ENCODE results near the gene DDX43.

DDX43 gene

DNA sequence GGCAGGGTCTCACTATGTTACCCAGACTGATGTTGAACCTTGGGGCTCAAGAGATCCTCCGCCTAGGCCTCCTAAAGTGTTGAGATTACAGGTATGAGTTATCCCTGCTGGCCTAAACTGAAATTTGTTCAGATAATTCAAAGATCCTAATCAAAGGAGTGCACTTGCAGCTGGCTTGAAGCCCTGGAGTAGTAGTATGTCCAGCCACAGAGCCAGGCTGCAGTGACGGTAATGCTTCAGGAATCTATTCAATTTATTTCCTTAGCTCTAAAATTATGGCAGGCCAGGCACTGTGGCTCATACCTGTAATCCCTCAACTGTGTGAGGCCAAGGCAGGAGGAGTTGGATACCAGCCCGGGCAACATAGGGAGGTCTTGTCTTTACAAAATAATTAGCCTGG is 1.4 kb upstream of the DDX43 start:
- no peaks in the 10 kb centered on the region for H3K9me3 ChIP-seq (ENCODE audit: severe bottlenecking)
- H3K36me3 ChIP-seq: no peaks in the 10 kb centered on the region
- DNase-seq: no peak
- TF ChIP-seq, protein P1, sequence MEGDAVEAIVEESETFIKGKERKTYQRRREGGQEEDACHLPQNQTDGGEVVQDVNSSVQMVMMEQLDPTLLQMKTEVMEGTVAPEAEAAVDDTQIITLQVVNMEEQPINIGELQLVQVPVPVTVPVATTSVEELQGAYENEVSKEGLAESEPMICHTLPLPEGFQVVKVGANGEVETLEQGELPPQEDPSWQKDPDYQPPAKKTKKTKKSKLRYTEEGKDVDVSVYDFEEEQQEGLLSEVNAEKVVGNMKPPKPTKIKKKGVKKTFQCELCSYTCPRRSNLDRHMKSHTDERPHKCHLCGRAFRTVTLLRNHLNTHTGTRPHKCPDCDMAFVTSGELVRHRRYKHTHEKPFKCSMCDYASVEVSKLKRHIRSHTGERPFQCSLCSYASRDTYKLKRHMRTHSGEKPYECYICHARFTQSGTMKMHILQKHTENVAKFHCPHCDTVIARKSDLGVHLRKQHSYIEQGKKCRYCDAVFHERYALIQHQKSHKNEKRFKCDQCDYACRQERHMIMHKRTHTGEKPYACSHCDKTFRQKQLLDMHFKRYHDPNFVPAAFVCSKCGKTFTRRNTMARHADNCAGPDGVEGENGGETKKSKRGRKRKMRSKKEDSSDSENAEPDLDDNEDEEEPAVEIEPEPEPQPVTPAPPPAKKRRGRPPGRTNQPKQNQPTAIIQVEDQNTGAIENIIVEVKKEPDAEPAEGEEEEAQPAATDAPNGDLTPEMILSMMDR (IDR thresholded peaks at IDR 0.05; ENCODE audit: low read depth, low read length): no peak
- H3K27ac ChIP-seq: no peak overlapping the region
- H3K4me3 ChIP-seq (ENCODE audit: low read depth, low read length): no peak overlapping the region
- H3K27me3 ChIP-seq (ENCODE audit: insufficient read depth, low read depth, severe bottlenecking): no peaks in the 10 kb centered on the region

DNA sequence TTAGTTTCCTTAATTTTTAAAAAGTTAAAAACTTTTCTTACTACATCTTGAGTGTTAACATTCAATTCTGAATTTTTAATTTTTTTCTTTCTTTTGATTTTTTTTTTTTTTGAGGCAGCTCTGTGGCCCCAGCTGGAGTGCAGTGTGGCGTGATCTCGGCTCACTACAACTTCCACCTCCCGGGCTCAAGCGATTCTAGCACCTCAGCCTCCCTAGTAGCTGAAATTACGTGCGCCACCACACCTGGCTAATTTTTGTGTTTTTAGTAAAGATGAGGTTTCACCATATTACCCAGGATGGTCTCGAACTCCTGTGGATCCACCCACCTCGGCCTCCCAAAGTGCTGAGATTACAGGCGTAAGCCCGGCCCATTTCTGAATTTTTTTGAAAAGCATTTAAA is 1.2 kb downstream of the DDX43 start:
- TF ChIP-seq, protein P1 (IDR thresholded peaks at IDR 0.05; ENCODE audit: low read depth, low read length): no peak
- H3K27ac ChIP-seq: no peak overlapping the region
- no peak overlapping the region for H3K4me3 ChIP-seq (ENCODE audit: low read depth, low read length)

DNA sequence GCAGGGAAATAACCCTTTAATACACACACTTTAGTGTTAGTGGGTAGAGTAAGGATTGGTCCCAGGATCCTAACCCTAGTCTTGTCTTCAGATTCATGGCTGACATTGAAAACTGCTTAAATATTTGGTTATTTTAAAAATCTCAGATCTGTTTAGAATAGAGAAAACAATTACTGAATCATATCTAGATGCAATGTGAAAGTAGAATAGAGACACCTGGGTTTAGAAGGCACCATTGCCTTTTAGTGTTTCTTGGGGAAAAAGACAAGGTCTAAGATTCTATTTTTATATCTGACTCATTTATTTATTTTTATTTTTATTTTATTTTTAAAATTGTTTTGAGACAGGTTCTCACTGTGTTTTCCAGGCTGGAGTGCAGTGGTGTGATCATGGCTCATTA is 6.0 kb downstream of the DDX43 start:
- no peak for DNase-seq
- no peaks in the 10 kb centered on the region for H3K36me3 ChIP-seq
- H3K9me3 ChIP-seq (ENCODE audit: severe bottlenecking): no peaks in the 10 kb centered on the region
- H3K27ac ChIP-seq: no peak overlapping the region
- no peak overlapping the region for H3K4me3 ChIP-seq (ENCODE audit: low read depth, low read length)
- no peaks in the 10 kb centered on the region for H3K27me3 ChIP-seq (ENCODE audit: insufficient read depth, low read depth, severe bottlenecking)
- TF ChIP-seq, protein P1 (IDR thresholded peaks at IDR 0.05; ENCODE audit: low read depth, low read length): no peak

More for the DNA sequence above, 1.2 kb downstream of the DDX43 start:
- H3K27me3 ChIP-seq (ENCODE audit: insufficient read depth, low read depth, severe bottlenecking): no peaks in the 10 kb centered on the region
- no peaks in the 10 kb centered on the region for H3K9me3 ChIP-seq (ENCODE audit: severe bottlenecking)
- DNase-seq: no peak
- H3K36me3 ChIP-seq: no peaks in the 10 kb centered on the region

DNA sequence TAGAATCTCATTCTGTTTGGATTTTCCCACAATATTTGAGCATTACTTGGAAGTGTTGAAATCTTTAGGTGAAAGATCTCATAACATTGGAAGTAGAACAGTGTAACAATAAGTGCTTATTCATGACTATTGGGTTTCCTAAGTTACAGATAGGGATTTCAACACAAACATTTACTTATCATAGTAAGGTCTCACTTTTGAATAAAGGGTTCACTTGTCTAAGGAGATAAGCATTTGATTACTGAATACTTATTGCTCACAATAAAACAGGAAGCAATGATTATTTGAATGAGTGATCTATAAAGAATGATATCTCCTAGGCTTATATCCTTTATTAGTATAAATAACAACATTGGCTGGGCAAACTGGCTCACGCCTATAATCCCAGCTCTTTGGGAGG is 14.8 kb downstream of the DDX43 start:
- Histone ChIP-seq H3K27me3 (ENCODE audit: insufficient read depth, low read depth, severe bottlenecking) (no peaks in the 10 kb centered on the region), H3K36me3 (no peaks in the 10 kb centered on the region), H3K27ac (no peak overlapping the region), H3K4me3 (ENCODE audit: low read depth, low read length) (no peak overlapping the region), H3K9me3 (ENCODE audit: severe bottlenecking) (no peaks in the 10 kb centered on the region)
- no peak for DNase-seq
- TF ChIP-seq, protein P1 (IDR thresholded peaks at IDR 0.05; ENCODE audit: low read depth, low read length): no peak

DNA sequence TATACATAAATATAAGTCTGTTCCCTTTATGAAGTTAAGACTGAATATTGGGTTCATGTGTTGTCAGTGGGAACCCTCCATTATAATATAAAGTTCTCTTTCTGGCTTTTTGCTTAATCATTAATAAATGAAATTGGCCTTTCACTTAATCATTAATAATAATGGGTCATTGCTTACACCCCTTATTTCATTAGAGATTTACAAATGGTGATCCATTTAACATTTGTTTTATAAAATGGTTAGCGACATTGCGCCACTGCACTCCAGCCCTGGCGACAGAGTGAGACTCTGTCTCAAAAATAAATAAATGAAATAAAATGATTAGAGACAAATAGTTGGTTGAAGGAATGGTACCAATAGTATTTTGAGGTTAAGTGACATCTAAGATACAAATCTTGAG is 18.5 kb downstream of the DDX43 start:
- Histone ChIP-seq H3K9me3 (ENCODE audit: severe bottlenecking) (no peaks in the 10 kb centered on the region), H3K27ac (no peak overlapping the region), H3K4me3 (ENCODE audit: low read depth, low read length) (no peak overlapping the region), H3K27me3 (ENCODE audit: insufficient read depth, low read depth, severe bottlenecking) (no peaks in the 10 kb centered on the region), H3K36me3 (no peaks in the 10 kb centered on the region)
- TF ChIP-seq, protein P1 (IDR thresholded peaks at IDR 0.05; ENCODE audit: low read depth, low read length): no peak
- no peak for DNase-seq

DNA sequence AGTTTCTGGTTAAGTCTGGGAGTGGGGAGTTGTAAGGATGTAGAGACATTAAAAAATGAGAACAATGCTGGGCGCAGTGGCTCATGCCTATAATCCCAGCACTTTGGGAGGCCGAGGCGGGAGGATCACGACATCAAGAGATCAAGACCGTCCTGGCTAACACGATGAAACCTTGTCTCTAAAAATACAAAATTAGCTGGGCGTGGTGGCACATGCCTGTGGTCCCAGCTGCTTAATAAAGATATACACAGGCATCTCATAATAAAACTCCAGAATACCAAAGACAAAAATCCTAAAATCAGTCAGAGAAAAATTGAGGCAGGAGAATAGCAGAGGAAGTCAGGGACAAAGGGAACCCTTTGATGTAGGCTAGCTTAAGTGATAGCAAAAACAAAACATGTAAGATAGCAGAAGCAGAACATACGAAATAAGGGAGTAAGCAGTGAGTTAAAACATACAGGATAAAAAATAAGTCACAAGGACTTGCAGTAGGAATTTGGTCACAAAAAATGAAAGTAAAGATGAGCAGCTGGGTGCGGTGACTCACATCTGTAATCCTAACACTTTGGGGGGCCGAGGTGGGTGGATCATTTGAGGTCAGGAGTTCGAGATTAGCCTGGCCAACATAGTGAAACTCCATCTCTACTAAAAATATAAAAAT is 23.6 kb downstream of the DDX43 start:
- no peaks in the 10 kb centered on the region for H3K9me3 ChIP-seq (ENCODE audit: severe bottlenecking)
- TF ChIP-seq, protein P1 (IDR thresholded peaks at IDR 0.05; ENCODE audit: low read depth, low read length): no peak
- no peaks in the 10 kb centered on the region for H3K36me3 ChIP-seq
- H3K4me3 ChIP-seq (ENCODE audit: low read depth, low read length): no peak overlapping the region
- DNase-seq: no peak
- H3K27ac ChIP-seq: no peak overlapping the region
- no peaks in the 10 kb centered on the region for H3K27me3 ChIP-seq (ENCODE audit: insufficient read depth, low read depth, severe bottlenecking)

Data from WERI-Rb-1 (cell line).